Stimulated activated CD8-positive, alpha-beta memory T cell treated with anti-CD3 and anti-CD28 coated beads, Interleukin-12 subunit alpha, Interleukin-12 subunit beta, amount 100 ng/mL, for 4 hours (primary cell): Measurements from ENCODE around the gene TCF4.

Experiments used
- DNase-seq: peaks from one replicate; pipeline ENCODE4 v3.0.0-alpha.2; 2020; ENCODE audit warnings: low read depth

Gene TCF4

DNA sequence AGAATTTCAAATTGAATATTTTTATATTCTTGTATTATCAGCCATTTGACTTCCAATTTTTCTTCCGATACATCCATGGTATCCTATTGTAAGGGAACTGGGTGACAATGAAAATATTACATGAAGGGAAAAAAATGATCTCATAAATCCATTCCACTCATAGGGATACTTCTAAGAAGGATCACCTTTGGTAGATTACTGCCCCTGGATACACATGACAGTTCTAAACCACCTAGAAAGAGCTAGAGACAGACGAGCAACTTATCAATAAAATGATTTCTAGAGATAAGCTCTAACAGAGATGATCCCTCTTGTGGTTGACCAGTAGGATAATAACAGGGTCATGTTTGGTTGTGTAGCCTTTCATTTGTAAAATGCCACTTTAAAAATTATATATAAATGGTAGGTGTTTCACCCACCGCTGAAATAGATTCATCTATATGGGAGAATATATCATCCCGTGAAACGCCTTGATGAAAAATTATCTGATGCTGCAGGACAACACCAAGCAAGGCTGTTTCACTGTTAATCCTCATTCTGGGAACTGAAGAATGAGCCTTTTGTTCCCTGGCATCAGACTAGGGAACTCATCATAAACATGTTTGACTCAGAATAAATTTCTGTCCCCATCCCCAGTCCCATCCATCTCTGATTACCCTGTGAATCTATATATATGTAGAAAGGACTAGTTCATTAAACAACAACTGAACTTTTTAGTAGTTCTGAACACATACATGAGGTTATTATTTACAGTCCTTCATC, 180.0 kb downstream of the TCF4 start:
- DNase-seq, result no peak

DNA sequence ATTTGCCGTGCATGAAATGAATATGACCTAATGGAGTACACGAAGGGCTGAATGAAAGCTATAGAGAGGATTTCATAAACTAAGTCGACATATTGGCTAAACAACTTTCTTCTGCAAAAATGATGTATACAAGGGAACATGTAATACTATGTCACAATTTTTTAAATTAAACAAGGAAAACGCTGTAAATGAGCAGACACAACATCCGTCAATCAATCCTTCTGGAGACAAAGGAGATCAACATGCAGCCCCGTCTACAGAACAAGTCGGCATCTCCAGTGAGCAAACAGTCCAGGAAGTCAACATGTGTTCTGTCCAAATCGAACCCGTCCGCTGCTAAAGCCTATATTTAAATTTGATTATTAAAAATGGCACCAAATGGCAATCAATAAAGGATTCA, 180.8 kb downstream of the TCF4 start:
- DNase-seq, result no peak

GRCh38 chr18:55406451-55406991, 181.5 kb downstream of the TCF4 start:
- DNase-seq, result no peak

- no peak for DNase-seq
These were observed 182.0 kb downstream of the TCF4 start for GRCh38 chr18:55405893-55406406.

DNA sequence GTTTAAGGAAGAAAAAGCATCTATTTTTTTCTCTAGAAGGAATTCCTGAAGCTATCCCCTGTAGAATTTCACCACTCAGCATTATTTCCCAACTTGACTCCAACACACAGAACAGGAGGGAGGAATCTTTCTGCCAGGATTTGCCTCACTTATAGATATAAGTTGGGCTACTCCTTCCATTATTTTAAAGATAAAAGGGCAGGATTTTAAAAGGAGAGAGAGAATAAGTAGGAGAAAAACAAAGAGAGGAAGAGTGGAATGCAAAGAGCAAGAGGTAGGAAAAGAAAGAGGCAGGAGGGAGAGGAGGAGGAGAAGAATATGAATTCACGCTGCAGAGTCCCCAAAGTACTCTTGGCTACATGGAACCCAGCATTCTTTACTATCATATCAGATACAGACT, 182.5 kb downstream of the TCF4 start:
- DNase-seq, result no peak

DNA sequence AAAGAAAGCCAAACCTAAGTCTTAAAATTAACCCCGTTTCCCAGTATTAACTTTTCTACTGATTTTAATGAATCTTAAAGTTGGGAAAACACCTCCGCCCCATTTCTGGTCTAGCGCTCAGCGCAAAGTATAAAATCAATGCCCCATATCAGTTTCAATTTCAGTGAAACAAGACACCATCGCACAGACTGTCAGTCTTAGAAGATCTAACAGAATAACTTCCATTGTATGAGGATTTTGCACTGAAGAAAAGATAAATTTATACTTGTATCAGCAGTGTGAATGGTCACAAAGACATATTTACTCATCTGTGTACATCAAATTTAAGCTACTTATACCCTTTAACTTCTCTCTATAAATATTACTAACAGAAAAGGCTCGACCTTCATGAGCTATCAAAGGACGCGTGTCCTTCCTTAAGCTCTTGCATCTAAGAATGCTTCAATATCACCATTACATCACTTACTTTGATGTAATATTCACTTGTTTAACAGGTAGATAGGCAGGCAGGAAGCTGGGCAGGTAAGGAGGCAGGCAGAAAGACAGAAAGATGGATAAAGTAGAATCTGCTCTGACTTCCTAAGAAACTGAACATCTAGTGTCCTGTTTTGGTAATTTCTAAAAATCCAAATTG, 183.0 kb downstream of the TCF4 start:
- no peak for DNase-seq

DNA sequence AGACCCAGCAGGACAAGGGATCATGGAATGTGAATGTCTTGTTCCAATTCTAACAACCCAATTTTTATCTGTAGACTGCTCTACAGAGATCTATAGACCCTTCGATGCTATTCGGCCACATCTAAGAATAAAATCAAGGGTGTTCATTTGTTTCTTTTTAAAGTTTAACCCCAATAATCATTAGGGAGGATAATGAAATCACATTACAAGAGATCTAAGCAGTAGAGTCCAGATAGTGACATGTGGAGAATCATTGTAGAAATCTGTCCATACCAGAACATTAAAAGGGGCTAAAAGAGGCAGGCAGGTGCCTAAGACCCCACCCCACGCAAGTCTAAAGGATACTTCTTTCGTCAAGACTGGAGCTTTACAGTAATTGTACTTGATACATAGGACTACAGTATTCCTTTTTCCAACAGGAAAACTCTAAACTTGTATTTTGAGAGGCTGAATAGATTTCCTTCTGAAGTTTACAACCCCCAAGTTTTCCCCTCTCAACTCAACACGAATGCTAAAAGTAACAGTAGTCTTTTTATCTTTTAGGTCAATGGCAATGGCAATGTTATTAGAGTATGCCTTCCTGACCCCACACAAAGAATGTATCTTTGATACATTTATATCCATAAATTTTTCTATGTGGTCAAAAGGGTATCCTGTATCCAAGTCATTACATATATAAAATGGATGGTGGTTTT, 183.7 kb downstream of the TCF4 start:
- DNase-seq, result no peak

DNA sequence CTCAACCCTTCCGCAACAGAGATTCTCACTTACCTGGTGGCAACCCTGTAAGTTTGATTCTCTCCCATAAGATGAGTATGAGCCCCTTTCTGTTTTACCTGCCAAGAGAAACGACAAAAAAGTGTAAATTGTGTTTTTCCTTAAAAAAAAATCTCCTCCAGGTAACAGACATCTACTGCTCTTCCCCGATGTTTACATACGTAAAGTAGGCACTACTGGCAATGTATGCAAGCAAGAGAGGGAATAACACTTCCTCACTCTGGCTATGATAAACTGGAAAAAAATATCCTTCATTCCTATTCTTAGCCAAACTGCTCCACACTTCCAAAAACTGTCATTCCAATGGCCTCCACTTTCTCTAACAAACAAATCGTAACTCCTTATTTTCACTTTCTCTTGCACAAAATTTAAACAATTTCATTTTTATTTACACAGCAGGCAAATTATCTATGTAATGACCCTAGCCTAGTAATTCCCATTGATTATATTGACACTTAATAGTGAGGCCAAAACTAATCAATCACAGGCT, 184.5 kb downstream of the TCF4 start:
- no peak for DNase-seq

DNA sequence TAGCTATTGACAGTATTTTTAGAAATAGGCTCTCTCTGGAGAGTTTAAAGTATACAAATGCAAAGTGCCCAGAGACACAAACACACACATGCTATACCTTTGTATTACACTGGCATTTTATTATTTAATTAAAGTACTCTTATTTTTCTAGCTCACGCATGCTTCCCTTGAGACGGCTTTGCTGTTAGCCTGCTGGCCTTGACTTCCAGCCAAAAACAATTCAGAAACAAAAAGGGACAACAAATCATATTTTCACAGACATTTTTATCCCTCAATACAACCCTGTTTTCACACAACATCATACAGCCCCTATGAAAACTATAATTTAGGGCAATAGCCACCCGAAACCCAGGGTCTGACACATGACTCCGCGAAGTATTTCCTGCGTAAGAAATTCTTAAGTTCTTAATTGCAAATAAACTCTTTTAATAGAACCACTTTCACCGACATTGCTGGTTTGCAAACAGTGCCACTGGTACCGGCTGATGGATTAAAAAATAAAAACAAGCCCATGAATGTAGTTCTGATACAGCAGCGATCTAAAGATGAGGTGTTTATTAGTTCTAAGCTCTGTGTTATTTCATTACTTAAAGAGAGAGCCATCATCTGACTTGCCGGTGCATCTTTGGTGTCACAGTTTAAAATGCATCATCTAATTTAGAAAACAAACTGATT, 185.1 kb downstream of the TCF4 start:
- no peak for DNase-seq

DNA sequence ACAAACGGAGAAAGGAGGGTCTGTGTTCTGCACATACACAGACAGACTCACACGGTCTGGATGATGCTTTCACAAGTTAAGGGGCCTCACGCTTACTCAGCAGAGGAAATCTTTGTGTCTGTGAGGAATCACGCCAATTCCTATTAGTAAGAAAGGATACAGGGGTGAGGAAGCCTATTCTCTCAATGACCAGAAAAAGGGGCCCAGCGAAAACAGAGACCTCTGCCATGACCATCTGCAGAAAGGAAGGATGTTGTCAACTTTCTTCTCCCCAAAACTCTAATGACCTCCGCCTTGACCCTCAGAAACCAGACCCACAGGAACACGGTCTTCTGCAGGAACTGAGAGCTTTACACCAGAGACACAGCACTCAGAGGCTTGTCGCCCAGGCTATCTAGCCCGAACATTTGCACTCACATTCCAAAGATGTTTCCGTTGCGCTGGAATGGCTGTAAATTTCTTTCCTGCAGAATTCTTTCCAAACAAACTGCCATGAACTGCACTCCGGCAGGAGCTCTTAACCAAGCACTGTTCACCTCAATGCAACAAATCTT, 186.3 kb downstream of the TCF4 start:
- DNase-seq, result no peak

- no peak for DNase-seq
These were observed 187.1 kb downstream of the TCF4 start for GRCh38 chr18:55400590-55401541.

DNA sequence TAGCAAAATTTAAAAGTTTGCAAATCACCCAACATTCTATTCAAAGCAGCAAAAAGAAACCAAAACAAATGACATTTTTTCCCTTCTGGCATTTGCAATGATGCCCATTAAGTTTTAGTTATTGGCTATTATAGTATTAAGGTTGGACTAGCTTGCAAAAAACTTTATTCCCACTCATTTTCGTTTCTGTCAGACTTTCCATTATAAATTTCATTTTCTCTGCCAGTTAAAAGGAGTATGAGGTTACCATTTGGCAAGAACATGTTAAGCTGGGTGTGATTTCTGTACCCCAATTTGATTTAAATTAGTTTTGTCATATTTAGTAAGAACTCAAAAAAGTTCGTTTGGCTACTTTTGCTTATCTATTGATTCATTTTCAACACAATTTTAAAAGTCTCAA, 187.9 kb downstream of the TCF4 start:
- no peak for DNase-seq

GRCh38 chr18:55398858-55399257, 189.1 kb downstream of the TCF4 start:
- DNase-seq, result no peak

GRCh38 chr18:55396979-55397378, 191.0 kb downstream of the TCF4 start:
- DNase-seq, result no peak

- DNase-seq, result no peak
These were observed 191.6 kb downstream of the TCF4 start for GRCh38 chr18:55396267-55396905.

DNA sequence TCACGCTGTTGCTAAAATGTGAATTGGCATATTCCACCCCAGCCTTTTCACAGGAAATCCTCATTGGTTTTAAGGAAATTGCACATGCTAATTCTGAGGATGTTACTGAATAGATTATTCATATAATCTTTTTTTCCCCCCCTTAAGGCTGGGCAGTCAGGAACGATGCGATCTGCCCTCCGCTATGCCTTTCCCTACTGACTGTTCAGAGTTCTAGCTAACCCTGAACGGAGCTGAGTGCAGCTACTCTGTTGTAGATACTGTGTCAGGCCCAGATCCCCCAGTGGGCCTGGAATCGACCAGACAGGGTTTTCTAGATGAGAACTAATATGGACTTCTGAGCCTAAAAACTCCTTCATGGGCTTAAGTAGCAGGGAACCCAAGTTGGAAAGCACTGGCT, 192.2 kb downstream of the TCF4 start:
- no peak for DNase-seq

- no peak for DNase-seq
These were observed 197.1 kb downstream of the TCF4 start for GRCh38 chr18:55390898-55391297.

- DNase-seq, result no peak
These were observed 200.6 kb downstream of the TCF4 start for GRCh38 chr18:55387139-55387984.

- DNase-seq, result no peak
These were observed 201.4 kb downstream of the TCF4 start for GRCh38 chr18:55386545-55386944.
